GM23338 (cell line): ENCODE measurements around the gene NAMPT.

ENCODE experiments used
- CREB1 ChIP-seq: fragments of 250-450 bp; sonication (Bioruptor Pico); IDR thresholded peaks from 2 replicates; pipeline ENCODE4 v1.5.0; 2020; ENCODE audit warnings: low read depth, mild to moderate bottlenecking, moderate library complexity
- EZH2phosphoT487 ChIP-seq: fragments of 200-600 bp; sonication (generic); IDR thresholded peaks from one replicate; pipeline ENCODE4 v1.8.1; 2018; ENCODE audit warnings: antibody characterized with exemption; ENCODE audit not compliant: unreplicated experiment
- NANOG ChIP-seq: IDR thresholded peaks from 2 replicates; pipeline ENCODE4 v1.6.1; 2016; ENCODE audit warnings: antibody characterized with exemption, borderline replicate concordance
- POLR2AphosphoS5 ChIP-seq: IDR thresholded peaks from 2 replicates; pipeline ENCODE4 v1.6.1; 2016; ENCODE audit warnings: antibody characterized with exemption, low read depth
- REST ChIP-seq: IDR thresholded peaks from one replicate; pipeline ENCODE4 v1.6.1; 2018; ENCODE audit warnings: antibody characterized with exemption; ENCODE audit not compliant: unreplicated experiment
- STAT1 ChIP-seq: IDR thresholded peaks from one replicate; pipeline ENCODE4 v1.6.1; 2016; ENCODE audit warnings: antibody characterized with exemption; ENCODE audit not compliant: unreplicated experiment
- TF ChIP-seq, protein P1 (sequence below), 2 experiments: fragments of 200-600 bp in 1 of 2; sonication (generic) in 1 of 2; conservative IDR thresholded peaks; 2 replicates each; pipeline versions ENCODE4 v1.5.1 to v1.6.1; 2016 to 2017; ENCODE audit warnings: antibody characterized with exemption in 2 of 2, low read depth in 2 of 2, mild to moderate bottlenecking in 2 of 2, moderate library complexity in 1 of 2

GRCh38 chr7:106283831-106284713, 711 bp downstream of the NAMPT start:
- TF ChIP-seq, protein P1, sequence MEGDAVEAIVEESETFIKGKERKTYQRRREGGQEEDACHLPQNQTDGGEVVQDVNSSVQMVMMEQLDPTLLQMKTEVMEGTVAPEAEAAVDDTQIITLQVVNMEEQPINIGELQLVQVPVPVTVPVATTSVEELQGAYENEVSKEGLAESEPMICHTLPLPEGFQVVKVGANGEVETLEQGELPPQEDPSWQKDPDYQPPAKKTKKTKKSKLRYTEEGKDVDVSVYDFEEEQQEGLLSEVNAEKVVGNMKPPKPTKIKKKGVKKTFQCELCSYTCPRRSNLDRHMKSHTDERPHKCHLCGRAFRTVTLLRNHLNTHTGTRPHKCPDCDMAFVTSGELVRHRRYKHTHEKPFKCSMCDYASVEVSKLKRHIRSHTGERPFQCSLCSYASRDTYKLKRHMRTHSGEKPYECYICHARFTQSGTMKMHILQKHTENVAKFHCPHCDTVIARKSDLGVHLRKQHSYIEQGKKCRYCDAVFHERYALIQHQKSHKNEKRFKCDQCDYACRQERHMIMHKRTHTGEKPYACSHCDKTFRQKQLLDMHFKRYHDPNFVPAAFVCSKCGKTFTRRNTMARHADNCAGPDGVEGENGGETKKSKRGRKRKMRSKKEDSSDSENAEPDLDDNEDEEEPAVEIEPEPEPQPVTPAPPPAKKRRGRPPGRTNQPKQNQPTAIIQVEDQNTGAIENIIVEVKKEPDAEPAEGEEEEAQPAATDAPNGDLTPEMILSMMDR (conservative IDR thresholded peaks at IDR 0.05; ENCODE audit: low read depth in 2 of 2) = no peak
- TF ChIP-seq REST (no peak), POLR2AphosphoS5 (no peak), EZH2phosphoT487 (no peak), NANOG (no peak), STAT1 (no peak), CREB1 (CRISPR knock-in tag) (no peak)
